Dermis lymphatic vessel endothelial cell (primary cell): ENCODE measurements around the gene CD244. TPM values are rescaled to one million over a fixed set of nuclear protein-coding genes. Genes with fewer than 3 reads are reported as not detected.

ENCODE experiments used
- total RNA-seq: library from RNA; depleted of rRNA; stranded (reverse); fragments of >200 nt; gene quantifications from 2 replicates; pipeline ENCODE4 v1.2.1, GENCODE V29; 2014

Gene CD244, protein sequence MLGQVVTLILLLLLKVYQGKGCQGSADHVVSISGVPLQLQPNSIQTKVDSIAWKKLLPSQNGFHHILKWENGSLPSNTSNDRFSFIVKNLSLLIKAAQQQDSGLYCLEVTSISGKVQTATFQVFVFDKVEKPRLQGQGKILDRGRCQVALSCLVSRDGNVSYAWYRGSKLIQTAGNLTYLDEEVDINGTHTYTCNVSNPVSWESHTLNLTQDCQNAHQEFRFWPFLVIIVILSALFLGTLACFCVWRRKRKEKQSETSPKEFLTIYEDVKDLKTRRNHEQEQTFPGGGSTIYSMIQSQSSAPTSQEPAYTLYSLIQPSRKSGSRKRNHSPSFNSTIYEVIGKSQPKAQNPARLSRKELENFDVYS
- not detected in 2 replicates for total RNA-seq

DNA sequence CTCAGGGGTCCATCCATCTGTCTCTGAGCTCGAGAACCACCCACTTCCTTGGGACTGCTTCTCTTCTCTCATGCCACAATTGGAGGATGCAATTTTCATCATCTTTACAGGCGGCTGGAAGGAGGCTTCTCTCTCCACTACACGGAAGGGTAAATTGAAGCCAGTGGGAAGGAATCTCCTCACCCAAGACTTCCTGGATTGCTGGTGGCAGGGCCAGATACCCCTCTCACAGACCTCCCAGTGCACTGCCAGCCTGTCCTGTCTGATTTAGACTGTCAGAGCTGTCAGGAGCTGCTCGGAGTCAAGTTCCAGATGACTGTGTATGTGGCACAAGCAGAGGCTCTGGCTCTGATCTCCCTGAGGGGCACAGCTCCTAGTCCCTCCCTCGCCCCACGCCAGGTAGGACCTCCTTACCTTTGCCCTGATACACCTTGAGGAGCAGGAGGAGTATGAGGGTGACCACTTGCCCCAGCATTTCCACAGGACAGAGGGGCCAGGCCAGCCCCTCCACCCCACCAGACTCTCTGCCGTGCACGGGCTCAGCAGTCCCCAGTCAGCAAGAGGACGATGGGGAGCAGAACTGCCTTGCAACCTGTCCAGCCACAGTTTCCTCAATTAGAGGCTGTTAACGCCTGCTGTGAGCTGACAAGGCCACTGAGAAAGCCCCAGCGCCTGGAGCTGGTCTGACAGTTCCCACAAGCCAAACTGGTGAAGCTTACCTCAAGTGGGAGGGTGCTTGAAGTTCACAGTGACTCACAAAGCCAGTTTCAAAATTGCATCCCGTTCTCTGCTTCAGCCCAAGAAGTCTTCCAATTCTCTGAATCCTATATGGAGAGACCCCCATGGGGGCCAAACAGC lies at the start of gene CD244:
Gene CD244 (minus strand): TSS at position 685 of the 858 bp plus-strand sequence. CDS start 210 bp downstream, at position 475.

GRCh38 chr1:160885042-160885441 lies 22.4 kb upstream of the CD244 start, which contains the start of gene ITLN1:
Gene ITLN1 (minus strand): TSS chr1:160885180. CDS start chr1:160884877, 303 bp downstream.

DNA sequence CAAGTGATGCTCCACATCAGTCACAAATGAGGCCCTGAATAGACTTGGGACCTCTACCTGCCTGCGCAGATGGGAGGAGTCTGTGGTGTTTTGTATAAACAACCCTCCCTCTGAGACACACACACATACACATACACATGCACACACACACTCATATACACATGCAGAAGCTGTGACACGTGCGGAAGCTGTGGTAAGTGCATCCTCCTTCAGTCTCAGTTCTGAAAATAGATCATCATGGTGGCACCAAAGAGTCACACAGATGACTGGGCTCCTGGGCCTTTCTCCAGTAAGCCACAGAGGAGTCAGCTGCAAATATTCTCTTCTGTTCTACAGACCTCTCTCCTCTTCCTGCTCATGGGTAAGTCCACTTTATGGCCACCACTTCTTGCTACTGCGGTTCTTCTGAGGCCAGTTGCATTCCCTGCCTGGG lies 66.7 kb downstream of the CD244 start, which contains the start of gene LY9:
Gene LY9 (plus strand): TSS at position 224 of the 433 bp plus-strand sequence. CDS start 14 bp downstream, at position 238.

Other genes with a start within 250 kb of the CD244 start
- 0.43 TPM in 1 of 2 replicates, not detected in the other for gene SLAMF1, start 215.8 kb downstream of the CD244 start, total RNA-seq
- gene CD48, start 151.1 kb downstream of the CD244 start, total RNA-seq, result not detected in 2 replicates
- not detected in 2 replicates for gene SLAMF7, start 123.6 kb downstream of the CD244 start, total RNA-seq
- not detected in 2 replicates for gene LY9, start 66.7 kb downstream of the CD244 start, total RNA-seq
- gene ITLN1, start 22.3 kb upstream of the CD244 start, total RNA-seq, result not detected in 2 replicates
- gene ITLN2, start 91.9 kb upstream of the CD244 start, total RNA-seq, result 0.09 TPM in 1 of 2 replicates, not detected in the other
- 111 and 184 TPM in 2 replicates for gene F11R, start 158.3 kb upstream of the CD244 start, total RNA-seq
- gene TSTD1, start 176.1 kb upstream of the CD244 start, total RNA-seq, result 9.1 and 15.4 TPM in 2 replicates
- 85.4 and 91.7 TPM in 2 replicates for gene USF1, start 183.1 kb upstream of the CD244 start, total RNA-seq
- gene ARHGAP30, start 207.0 kb upstream of the CD244 start, total RNA-seq, result not detected in 2 replicates
- gene NECTIN4, start 226.7 kb upstream of the CD244 start, total RNA-seq, result under 0.01 and 0.34 TPM in 2 replicates
- gene KLHDC9, start 235.5 kb upstream of the CD244 start, total RNA-seq, result 0.95 and 1.6 TPM in 2 replicates